Astrocyte of the cerebellum (primary cell): ENCODE data around the gene DPYD.

ENCODE experiments used
- DNase-seq: peaks from one replicate; pipeline ENCODE4 v3.0.0-alpha.2; 2011; ENCODE audit warnings: low read depth
- H3K4me3 ChIP-seq: 2 replicates; pipeline ENCODE4 v1.5.1; 2011; ENCODE audit warnings: mild to moderate bottlenecking, low read depth, low read length, moderate library complexity
- in situ Hi-C: cut with HindIII; loops from 2 replicates; pipeline ENCODE4 v1.10.0; 2017; ENCODE audit warnings: low sequenced_read_pairs
- TF ChIP-seq, protein P1 (sequence below): IDR thresholded peaks from 2 replicates; pipeline ENCODE4 v1.5.1; 2012; ENCODE audit warnings: low read length, low read depth, moderate library complexity, mild to moderate bottlenecking; ENCODE audit errors: missing control alignments

DPYD gene

DNA sequence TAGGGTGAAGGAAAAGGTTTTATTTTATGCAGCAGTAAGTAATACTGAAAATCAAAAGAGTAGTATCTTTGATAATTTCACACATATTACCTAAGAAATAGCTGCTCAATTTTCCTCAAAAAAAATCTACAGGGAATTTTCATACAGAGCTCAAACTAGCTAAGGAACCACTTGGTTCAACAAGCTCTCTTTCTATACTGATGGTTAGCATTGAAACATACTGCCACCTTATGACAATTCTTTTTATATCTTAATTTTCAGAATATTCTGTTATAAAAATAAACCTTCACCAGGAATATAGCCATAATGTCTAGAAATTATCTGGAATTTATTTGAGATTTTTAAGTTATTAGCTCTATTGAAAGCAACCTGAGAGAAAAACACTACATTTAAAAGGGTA is 142.1 kb downstream of the DPYD start:
- no peak overlapping the region for H3K4me3 ChIP-seq
- DNase-seq = no peak
- TF ChIP-seq, protein P1, sequence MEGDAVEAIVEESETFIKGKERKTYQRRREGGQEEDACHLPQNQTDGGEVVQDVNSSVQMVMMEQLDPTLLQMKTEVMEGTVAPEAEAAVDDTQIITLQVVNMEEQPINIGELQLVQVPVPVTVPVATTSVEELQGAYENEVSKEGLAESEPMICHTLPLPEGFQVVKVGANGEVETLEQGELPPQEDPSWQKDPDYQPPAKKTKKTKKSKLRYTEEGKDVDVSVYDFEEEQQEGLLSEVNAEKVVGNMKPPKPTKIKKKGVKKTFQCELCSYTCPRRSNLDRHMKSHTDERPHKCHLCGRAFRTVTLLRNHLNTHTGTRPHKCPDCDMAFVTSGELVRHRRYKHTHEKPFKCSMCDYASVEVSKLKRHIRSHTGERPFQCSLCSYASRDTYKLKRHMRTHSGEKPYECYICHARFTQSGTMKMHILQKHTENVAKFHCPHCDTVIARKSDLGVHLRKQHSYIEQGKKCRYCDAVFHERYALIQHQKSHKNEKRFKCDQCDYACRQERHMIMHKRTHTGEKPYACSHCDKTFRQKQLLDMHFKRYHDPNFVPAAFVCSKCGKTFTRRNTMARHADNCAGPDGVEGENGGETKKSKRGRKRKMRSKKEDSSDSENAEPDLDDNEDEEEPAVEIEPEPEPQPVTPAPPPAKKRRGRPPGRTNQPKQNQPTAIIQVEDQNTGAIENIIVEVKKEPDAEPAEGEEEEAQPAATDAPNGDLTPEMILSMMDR = no peak
- in situ Hi-C loops = no loop called here

DNA sequence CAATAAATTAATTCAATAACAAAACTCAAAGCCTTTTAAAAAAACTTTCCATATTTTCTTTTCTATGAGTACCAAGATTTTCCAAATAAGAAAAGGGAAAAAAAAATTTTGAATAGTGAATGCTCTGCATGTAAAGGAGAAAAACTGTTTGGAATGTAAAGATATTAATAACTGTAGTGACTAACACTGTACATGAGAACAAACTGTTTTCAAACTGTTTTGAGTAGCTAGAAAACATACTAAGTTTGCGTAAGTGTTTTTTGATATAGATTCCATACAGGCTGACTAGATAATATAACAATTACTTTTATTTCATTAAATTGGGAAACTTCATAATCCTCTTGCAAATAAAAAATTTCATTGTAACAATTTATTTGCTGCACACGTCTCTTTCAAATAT is 150.5 kb downstream of the DPYD start:
- no peak overlapping the region for H3K4me3 ChIP-seq
- DNase-seq = no peak
- in situ Hi-C loops = no loop called here
- TF ChIP-seq, protein P1 = no peak

DNA sequence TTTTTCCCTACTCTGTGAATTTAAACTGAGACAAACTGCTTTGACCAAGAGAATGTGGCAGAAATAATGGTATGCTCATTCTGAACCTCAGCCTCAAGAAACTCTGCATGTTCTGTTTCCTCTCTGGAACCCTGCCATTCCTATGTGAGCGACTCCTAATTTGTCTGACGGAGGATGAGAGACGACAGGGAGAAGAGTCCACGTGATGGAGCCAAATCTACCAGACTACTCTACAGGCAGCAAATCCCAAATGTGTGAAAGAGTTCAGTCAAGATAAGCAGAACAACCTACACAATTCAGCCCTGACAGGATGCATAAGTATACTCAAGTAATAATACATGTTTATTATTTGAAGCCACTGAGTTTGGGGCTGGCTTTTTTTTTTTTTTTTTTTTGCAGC is 153.5 kb downstream of the DPYD start:
- TF ChIP-seq, protein P1 = no peak
- no peak for DNase-seq
- in situ Hi-C loops = no loop called here
- H3K4me3 ChIP-seq = no peak overlapping the region

DNA sequence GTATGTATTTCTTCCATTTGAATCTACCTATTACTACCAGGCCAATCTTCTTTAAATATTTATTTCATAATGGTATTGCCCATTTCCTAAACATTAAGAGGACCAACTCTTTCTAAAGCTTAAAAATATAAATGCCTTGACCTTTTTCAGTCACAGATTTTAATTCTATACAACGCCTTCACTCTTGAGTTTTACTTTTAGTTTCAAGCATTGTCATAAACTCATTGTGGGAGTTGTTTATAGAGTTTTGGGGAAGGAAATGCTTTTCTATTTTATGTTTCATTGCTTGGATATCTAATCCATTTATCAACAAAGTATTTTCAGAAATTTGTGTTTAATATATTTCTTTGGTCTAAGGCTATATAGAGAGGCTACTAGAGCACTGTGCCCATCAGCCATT is 155.8 kb downstream of the DPYD start:
- TF ChIP-seq, protein P1 = no peak
- in situ Hi-C loops = no loop called here
- no peak for DNase-seq
- H3K4me3 ChIP-seq = no peak overlapping the region

DNA sequence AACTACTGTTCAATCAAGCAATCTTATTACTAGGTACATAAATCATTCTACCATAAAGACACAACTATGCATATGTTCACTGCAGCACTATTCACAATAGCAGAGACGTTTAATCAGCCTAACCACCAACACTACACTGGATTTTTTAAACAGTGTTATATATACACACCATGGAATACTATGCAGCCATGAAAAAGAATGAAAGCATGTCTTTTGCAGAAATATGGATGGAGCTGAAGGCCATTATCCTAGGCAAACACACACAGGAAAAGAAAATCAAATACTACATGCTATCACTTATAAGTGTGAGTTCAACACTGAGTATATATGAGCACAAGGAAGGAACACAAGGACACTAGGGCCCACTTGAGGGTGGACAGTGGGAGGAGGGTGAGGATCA is 159.2 kb downstream of the DPYD start:
- TF ChIP-seq, protein P1 = no peak
- in situ Hi-C loops = no loop called here
- no peak for DNase-seq
- no peak overlapping the region for H3K4me3 ChIP-seq

DNA sequence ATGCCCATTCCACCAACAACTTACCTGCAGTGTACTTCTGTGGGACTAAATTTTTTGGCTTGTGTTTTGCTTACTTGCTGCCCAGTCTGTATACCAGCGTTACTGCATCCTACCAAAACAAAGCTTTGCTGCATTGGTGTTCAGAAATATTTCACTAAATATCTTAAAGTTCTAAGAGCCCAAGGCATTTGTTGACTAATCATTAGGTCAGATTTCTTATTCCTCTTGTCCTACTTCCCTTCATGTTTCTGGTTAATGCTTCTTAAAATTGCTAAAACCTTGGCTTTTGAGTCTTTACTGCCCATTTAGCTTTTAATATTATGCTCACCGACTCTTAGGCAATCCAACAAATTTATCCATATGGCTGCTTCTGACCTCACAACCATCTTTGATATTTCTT is 161.8 kb downstream of the DPYD start:
- DNase-seq = no peak
- no peak overlapping the region for H3K4me3 ChIP-seq
- TF ChIP-seq, protein P1 = no peak
- in situ Hi-C loops = no loop called here

DNA sequence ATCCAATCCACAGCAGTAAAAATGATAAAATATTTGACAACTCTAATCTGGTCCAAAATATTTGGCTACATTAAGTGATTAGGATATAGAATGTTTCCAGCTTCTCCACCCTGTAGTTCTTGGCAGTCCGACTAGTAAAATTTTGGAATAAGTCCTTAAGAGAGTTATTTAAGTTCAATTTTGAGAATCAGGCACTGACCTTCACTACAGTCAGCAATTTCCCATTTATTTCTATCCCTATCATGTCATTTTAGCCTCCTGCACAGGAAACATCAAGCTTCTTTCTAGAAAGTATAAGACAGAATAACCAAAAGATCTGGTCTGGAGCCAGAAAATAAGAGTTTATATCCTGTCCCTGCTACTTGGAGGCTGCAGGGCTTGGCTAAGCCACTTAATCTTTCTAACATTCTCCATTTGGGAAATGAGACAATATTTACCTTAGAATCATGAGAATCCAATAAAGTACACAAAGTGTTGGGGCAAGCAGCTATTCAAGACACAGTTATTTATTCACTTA is 162.2 kb downstream of the DPYD start:
- DNase-seq = no peak
- TF ChIP-seq, protein P1 = no peak
- H3K4me3 ChIP-seq = no peak overlapping the region
- in situ Hi-C loops = no loop called here
